Measurements from ENCODE around the gene FAM171A2. TPM values are rescaled to one million over a fixed set of nuclear protein-coding genes. Genes with fewer than 3 reads are reported as not detected.
A peak's percentile ranks its signal among the peaks of the same experiment; 100 is the strongest.

FAM171A2 gene
- total and polyA plus RNA-seq, 2 of the 8 experiments (the other 6 are each of a cell fraction or from before 2014, with no cell fraction given) = 21.9 to 24.1 TPM

- TF ChIP-seq BRCA1 (IDR thresholded peaks at IDR 0.05; ENCODE audit: low read depth, low read length) = no peak
- no peak; the same call in 1 of the 2 replicates for TF ChIP-seq SP4 (IDR thresholded peaks at IDR 0.05; ENCODE audit: low read length)
- peak in 1 of 2 experiments; percentile 46; a peak in 1 of 3 replicates for TF ChIP-seq POLR2A (IDR thresholded peaks at IDR 0.05; ENCODE audit: control extremely low read depth in 1 of 2, low read depth in 2 of 2, low read length in 2 of 2)
- TF ChIP-seq CEBPB (IDR thresholded peaks at IDR 0.05; ENCODE audit: low read depth, low read length) = no peak
- peak; percentile 84; the same call in 1 of the 2 replicates for TF ChIP-seq EGR1 (IDR thresholded peaks at IDR 0.05; ENCODE audit: borderline replicate concordance, low read depth, low read length)
- TF ChIP-seq ATF2 (IDR thresholded peaks at IDR 0.05; ENCODE audit: low read length) = peak; percentile 55; the same call in 1 of the 2 replicates
- peak; percentile 71; the same call in 1 of the 2 replicates for TF ChIP-seq SP1 (IDR thresholded peaks at IDR 0.05; ENCODE audit: low read depth, low read length)
- no peak for TF ChIP-seq KDM4A (IDR thresholded peaks at IDR 0.05; ENCODE audit: low read depth, low read length, severe bottlenecking)
- peak; percentile 93 for TF ChIP-seq CREB1 (IDR thresholded peaks at IDR 0.05)
- TF ChIP-seq HDAC2 (IDR thresholded peaks at IDR 0.05; ENCODE audit: borderline replicate concordance in 1 of 2, low read depth in 2 of 2, low read length in 2 of 2) = 0 out of 4 replicates have a peak, but pooled peaks of 1 of the 2 experiments have one; percentile 65
Observed at GRCh38 chr17:44308320-44308818, 55.3 kb downstream of the FAM171A2 start, which contains the start of gene RUNDC3A (continued).

All from H1 (cell line).